Fibroblast of pulmonary artery (primary cell): Measurements from ENCODE around the gene TMEM59L.

Experiments used
- DNase-seq: peaks from one replicate; pipeline ENCODE4 v3.0.0-alpha.2; 2010; ENCODE audit warnings: low read depth
- H3K4me3 ChIP-seq: replicated peaks from 2 replicates; pipeline ENCODE4 v1.5.1; 2011; ENCODE audit warnings: low read depth, mild to moderate bottlenecking, control low read depth, low read length, moderate library complexity
- TF ChIP-seq, protein P1 (sequence below): IDR thresholded peaks from 2 replicates; pipeline ENCODE4 v1.5.1; 2011; ENCODE audit warnings: mild to moderate bottlenecking, control low read depth, low read length, inconsistent platforms; ENCODE audit errors: missing control alignments

The TMEM59L gene

DNA sequence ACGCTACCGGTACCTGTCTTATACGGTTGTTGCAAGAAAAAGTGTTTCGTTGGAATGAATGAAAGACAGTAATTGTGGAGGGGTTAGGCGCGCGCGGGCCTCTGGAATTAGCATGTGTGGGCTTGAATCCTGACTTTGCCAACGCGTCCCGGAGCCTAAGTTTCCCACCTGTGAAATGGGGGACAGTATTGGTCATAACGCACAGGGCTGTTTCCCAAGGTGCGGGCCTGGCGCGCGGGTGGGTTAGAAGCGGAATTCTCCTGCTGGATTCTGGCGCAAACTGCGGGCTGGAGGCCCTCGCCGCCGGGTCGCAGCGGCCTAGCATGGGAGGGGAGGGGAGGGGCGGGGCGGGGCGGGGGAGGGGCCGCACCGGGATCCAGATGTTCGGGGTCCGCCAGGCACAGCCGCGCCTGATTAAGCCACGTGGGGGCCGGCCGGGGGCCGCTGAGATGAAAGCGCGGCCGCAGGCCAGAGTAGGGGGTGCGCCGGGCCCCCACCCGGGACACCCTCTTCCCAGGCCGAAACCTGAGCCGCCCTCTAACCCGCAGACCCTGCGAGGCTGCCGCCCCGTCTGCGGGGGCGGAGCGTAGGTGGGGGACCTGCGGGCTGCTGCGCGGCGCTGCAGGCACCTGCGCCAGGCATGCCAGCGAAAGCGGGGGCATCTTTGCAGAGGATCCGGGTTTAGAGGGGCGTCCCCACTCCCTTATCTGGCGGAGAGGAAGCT is 1.2 kb upstream of the TMEM59L start:
- DNase-seq: no peak
- TF ChIP-seq, protein P1, sequence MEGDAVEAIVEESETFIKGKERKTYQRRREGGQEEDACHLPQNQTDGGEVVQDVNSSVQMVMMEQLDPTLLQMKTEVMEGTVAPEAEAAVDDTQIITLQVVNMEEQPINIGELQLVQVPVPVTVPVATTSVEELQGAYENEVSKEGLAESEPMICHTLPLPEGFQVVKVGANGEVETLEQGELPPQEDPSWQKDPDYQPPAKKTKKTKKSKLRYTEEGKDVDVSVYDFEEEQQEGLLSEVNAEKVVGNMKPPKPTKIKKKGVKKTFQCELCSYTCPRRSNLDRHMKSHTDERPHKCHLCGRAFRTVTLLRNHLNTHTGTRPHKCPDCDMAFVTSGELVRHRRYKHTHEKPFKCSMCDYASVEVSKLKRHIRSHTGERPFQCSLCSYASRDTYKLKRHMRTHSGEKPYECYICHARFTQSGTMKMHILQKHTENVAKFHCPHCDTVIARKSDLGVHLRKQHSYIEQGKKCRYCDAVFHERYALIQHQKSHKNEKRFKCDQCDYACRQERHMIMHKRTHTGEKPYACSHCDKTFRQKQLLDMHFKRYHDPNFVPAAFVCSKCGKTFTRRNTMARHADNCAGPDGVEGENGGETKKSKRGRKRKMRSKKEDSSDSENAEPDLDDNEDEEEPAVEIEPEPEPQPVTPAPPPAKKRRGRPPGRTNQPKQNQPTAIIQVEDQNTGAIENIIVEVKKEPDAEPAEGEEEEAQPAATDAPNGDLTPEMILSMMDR: no peak

DNA sequence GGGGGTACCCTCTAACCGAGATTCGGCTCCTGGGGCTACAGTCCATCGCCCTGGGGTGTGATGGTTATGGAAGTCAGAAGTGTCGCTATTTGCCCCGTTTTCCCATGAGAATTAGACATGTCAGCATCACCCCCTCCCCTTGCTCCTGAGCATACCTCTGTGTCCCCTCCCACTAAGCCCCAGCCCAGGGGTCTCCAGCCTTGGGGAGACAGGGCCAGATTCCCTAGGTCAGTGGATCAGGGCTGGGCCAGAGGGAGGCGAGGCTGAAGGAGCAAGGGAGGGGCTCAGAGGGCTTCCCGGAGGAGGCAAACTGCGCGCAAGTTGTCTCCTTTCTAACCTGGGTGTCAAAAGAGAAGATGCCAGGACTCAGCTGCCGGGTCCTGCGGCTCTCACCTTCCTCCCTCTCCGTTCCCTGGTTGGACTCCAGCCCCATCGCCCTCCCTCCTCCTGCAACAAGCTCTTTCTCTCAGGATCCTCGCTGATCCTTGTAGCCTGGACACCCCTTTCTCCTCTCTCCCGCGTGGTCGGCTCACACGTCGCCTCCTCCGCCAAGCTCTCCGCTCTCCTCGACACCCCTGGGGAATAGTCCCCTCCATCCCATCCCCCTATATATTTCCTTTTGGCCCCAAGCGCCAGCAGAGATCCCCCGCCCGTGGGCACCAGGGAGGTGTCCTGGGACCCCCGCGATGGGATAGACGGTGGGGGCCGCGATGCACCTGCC is 459 bp upstream of the TMEM59L start:
- H3K4me3 ChIP-seq: peak overlapping the region; percentile 14
- no peak for DNase-seq
- TF ChIP-seq, protein P1: no peak

More for the DNA sequence above, 1.2 kb upstream of the TMEM59L start:
- H3K4me3 ChIP-seq: no peak overlapping the region

DNA sequence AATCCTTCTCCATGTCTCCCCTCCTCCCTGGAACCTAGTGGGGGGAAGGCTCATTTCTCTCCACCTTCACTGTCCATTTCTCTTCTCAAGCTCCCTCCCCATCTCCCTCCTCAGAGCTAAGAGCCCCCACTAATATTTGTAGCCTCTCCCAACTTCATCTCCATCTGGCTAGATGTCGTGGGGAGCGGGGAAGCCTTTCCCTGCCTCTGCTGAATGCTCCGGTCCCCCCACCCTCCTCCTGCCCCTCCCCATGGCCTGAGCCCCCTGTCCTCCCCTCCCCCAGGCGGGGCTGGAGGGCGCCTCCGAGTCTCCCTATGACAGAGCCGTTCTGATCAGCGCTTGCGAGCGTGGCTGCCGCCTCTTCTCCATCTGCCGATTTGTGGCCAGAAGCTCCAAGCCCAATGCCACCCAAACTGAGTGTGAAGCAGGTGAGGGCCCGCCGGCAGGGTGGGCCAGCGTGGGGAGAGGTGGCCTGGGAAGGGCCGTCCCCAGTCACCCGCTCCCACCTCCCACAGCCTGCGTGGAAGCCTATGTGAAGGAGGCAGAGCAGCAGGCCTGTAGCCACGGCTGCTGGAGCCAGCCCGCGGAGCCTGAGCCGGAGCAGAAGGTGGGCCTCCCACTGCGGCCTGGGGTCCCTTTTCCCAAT is 1.0 kb downstream of the TMEM59L start:
- H3K4me3 ChIP-seq: no peak overlapping the region
- no peak for DNase-seq
- TF ChIP-seq, protein P1: no peak

DNA sequence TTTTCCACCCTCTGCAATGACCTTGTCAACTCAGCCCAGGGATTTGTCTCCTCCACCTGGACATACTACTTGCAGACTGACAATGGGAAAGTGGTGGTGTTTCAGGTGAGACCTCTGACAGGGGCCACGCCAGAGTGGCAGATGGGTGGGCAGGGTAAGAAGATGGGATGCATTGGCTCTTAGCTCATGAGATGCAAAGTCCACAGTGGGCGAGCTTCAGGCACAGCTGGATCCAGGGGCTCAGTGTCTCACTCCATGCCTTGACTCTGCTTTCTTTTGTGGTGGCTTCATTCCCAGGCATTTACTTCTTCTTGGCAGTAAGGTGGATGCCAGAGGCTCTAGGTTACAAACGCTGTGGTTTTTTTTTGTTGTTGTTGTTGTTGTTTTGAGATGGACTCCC is 3.4 kb downstream of the TMEM59L start:
- DNase-seq: no peak
- TF ChIP-seq, protein P1: no peak
- H3K4me3 ChIP-seq: no peak overlapping the region

DNA sequence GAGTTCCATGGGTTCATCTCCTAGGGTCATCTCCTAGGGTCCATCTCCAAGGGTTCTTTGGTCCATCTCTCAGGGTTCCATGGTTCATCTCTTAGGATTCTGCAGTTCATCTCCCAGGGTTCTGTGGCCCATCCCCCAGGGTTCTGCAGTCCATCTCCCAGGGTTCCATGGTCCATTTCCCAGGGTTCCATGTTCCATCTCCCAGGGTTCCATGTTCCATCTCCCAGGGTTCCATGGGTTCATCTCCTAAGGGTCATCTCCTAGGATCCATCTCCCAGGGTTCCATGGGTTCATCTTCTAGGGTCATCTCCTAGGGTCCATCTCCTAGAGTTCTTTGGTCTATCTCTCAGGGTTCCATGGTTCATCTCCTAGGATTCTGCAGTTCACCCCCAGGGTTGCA is 4.9 kb downstream of the TMEM59L start:
- DNase-seq: no peak
- TF ChIP-seq, protein P1: no peak
- H3K4me3 ChIP-seq: no peak overlapping the region

DNA sequence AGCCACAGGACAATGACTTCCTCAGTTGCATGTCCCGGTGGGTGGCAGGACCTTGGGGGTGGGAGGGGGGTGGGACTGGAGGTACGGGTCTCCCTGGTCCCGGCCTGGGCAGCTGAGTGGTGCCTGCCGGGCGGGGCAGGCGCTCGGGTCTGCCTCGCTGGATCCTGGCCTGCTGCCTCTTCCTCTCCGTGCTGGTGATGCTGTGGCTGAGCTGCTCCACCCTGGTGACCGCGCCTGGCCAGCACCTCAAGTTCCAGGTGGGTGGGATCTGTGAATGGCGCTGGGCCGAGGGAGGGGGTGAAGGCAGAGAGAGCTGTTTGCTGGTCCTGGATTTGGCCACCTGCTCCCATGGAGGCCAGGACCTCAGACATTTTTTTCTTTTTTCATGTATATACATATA is 5.6 kb downstream of the TMEM59L start:
- H3K4me3 ChIP-seq: no peak overlapping the region
- DNase-seq: no peak
- TF ChIP-seq, protein P1: no peak
